GM12878 (cell line): Measurements from ENCODE around the gene GRIN2D. TPM values are rescaled to one million over a fixed set of nuclear protein-coding genes. Genes with fewer than 3 reads are reported as not detected.
A peak's percentile ranks its signal among the peaks of the same experiment; 100 is the strongest.

Source experiments
- ASH2L ChIP-seq: fragments of 300-600, 200-600 bp; sonication (generic); IDR thresholded peaks from 2 replicates; pipeline ENCODE4 v1.6.1; 2017; ENCODE audit warnings: low read depth, mild to moderate bottlenecking, borderline replicate concordance
- CTCF ChIP-seq, 3 experiments: IDR thresholded peaks in 2 of 3; conservative IDR thresholded peaks in 1 of 3; 2 replicates each; pipeline ENCODE4 v1.5.1; 2011; ENCODE audit warnings: low read depth in 3 of 3, low read length in 3 of 3, mild to moderate bottlenecking in 3 of 3, control low read depth in 2 of 3, moderate library complexity in 2 of 3, inconsistent platforms in 1 of 3, mixed read lengths in 1 of 3; ENCODE audit not compliant: control insufficient read depth in 2 of 3, insufficient read depth in 1 of 3; ENCODE audit errors: extremely low read depth in 1 of 3
- EED ChIP-seq: sonication (generic); IDR thresholded peaks from 2 replicates; pipeline ENCODE4 v1.6.1; 2016; ENCODE audit warnings: antibody characterized with exemption, low read depth
- GABPA ChIP-seq: IDR thresholded peaks from 2 replicates; pipeline ENCODE4 v1.6.1; 2014; ENCODE audit warnings: antibody characterized with exemption, low read depth, mild to moderate bottlenecking, inconsistent platforms
- JUND ChIP-seq: IDR thresholded peaks from 2 replicates; pipeline ENCODE4 v1.6.1; 2012; ENCODE audit warnings: low read depth, mild to moderate bottlenecking, low read length, improper control_type of control experiment, moderate library complexity
- MTA3 ChIP-seq: IDR thresholded peaks from 2 replicates; pipeline ENCODE4 v1.6.1; 2012; ENCODE audit warnings: low read length, inconsistent platforms, borderline replicate concordance
- NFIC ChIP-seq: IDR thresholded peaks from 2 replicates; pipeline ENCODE4 v1.6.1; 2012; ENCODE audit warnings: low read depth, mild to moderate bottlenecking, inconsistent platforms, low read length, moderate library complexity
- NRF1 ChIP-seq: conservative IDR thresholded peaks from 2 replicates; pipeline ENCODE4 v1.6.1; 2011; ENCODE audit warnings: mild to moderate bottlenecking, low read depth, low read length, improper control_type of control experiment
- PKNOX1 ChIP-seq: fragments of 450-650 bp; IDR thresholded peaks from 2 replicates; pipeline ENCODE4 v1.6.1; 2016; ENCODE audit warnings: mild to moderate bottlenecking
- POU2F2 ChIP-seq: IDR thresholded peaks from 3 replicates; pipeline ENCODE4 v1.6.1; 2011; ENCODE audit warnings: low read depth, mild to moderate bottlenecking, low read length, borderline replicate concordance
- SIN3A ChIP-seq: IDR thresholded peaks from 2 replicates; pipeline ENCODE4 v1.6.1; 2012; ENCODE audit warnings: low read depth, low read length, improper control_type of control experiment
- SMAD1 ChIP-seq: fragments of 450-650 bp; IDR thresholded peaks from 2 replicates; pipeline ENCODE4 v1.6.1; 2018; ENCODE audit warnings: mild to moderate bottlenecking, low read depth; ENCODE audit not compliant: partially characterized antibody
- SUPT20H ChIP-seq: IDR thresholded peaks from 2 replicates; pipeline ENCODE4 v1.6.1; 2011; ENCODE audit warnings: low read depth, mild to moderate bottlenecking, low read length, moderate library complexity, borderline replicate concordance; ENCODE audit not compliant: control insufficient read depth
- SUZ12 ChIP-seq: fragments of 200-600 bp; sonication (generic); IDR thresholded peaks from one replicate; pipeline ENCODE4 v1.6.1; 2018; ENCODE audit warnings: antibody characterized with exemption, mild to moderate bottlenecking; ENCODE audit not compliant: unreplicated experiment
- TAF1 ChIP-seq: IDR thresholded peaks from 2 replicates; pipeline ENCODE4 v1.6.1; 2011; ENCODE audit warnings: mild to moderate bottlenecking, low read depth, low read length, borderline replicate concordance
- TBL1XR1 ChIP-seq: IDR thresholded peaks from 2 replicates; pipeline ENCODE4 v1.6.1; 2012; ENCODE audit warnings: low read depth, low read length, improper control_type of control experiment
- TCF12 ChIP-seq: IDR thresholded peaks from 2 replicates; pipeline ENCODE4 v1.6.1; 2011; ENCODE audit warnings: low read depth, mild to moderate bottlenecking, low read length
- ZBTB33 ChIP-seq: fragments of 450-650 bp; IDR thresholded peaks from 2 replicates; pipeline ENCODE4 v1.6.1; 2017; ENCODE audit warnings: mild to moderate bottlenecking
- polyA plus RNA-seq, 11 experiments: library from polyadenylated mRNA; depleted of rRNA in 4 of 11; unstranded in 6 of 11; stranded (reverse) in 5 of 11; fragments of >200 nt; fragmentation: Nextera tagmentation in 4 of 11; fragmentation: Illumina TruSeq in 1 of 11; extraction: Ambion mirVana in 4 of 11; extraction: Trizol in 1 of 11; gene quantifications; 1 replicate in 1 of 11; 2 replicates in 10 of 11; pipeline versions ENCODE4 v1.2.1 to v1.2.3, GENCODE V29; 2011 to 2016; ENCODE audit warnings: inconsistent platforms in 2 of 11, missing spikeins in 2 of 11, low read depth in 1 of 11
- total RNA-seq, 4 experiments: library from RNA; depleted of rRNA in 3 of 4; stranded (reverse); fragments of >200 nt in 3 of 4; fragmentation: Illumina TruSeq in 1 of 4; extraction: Trizol in 1 of 4; gene quantifications; 2 replicates each; pipeline versions ENCODE4 v1.2.1 to v1.2.3, GENCODE V29; 2013 to 2021
- TF ChIP-seq, protein P1 (sequence below): fragments of 450-650 bp; IDR thresholded peaks from 2 replicates; pipeline ENCODE4 v1.6.1; 2017; ENCODE audit warnings: antibody characterized with exemption, mild to moderate bottlenecking, moderate library complexity

GRIN2D gene
- total and polyA plus RNA-seq, 10 of the 15 experiments (the other 5 are each of a cell fraction or from before 2014, with no cell fraction given), result 0.03 to 0.38 (median 0.04) TPM; not detected in 3

DNA sequence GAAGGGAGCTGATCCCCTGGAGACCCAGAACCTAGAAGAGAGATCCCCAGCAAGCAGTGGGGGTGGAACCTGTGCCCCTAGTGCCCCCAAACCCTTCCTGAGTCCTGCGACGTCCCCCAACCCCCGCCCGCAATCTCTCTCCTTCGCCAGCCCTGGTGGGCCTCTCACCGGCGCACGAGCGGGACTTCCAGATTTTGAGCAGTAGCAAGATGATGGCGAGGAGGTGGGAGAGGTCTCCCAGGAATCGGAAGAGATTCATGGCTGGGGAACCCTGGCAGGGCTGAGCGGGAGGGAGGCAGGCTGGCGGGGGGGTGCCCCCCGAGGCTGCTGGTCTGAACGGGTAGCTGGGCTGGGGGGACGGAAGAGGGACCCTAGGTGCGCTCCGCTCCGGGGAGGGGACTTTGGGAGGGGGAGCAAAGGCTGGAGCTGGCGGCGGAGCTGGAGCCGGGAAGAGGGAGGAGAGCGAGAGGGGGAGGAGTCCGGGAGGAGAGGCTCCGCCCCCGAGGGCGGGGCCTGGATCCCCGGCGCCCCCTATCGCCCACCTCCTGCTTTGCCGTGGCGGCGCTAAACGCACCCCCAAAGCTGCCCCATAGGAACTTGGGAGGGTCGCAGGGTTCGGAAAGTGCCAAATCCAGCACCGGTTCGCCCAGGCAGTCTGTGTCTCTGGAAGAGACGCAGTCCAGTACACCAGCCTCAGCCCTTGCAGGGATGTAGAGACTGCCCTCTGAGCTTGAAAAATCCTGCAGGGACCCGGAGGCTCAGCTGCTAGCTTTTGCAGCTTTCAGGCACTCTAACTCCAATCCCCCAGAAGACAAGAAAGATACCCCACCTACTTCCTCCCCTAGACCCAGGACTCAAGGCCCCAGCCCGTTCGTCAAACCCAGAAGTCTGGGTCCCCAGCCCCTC, 2.1 kb upstream of the GRIN2D start, which contains the start of gene KDELR1 (continued):
- no peak for TF ChIP-seq ZBTB33
- peak; percentile 91 to 96 (median 95) for TF ChIP-seq CTCF (IDR thresholded peaks at IDR 0.05 in 2 of 3, conservative IDR thresholded peaks at IDR 0.05 in 1 of 3; ENCODE audit: control insufficient read depth in 2 of 3, extremely low read depth in 1 of 3, insufficient read depth in 1 of 3, low read depth in 3 of 3, low read length in 3 of 3)
- TF ChIP-seq, protein P1, sequence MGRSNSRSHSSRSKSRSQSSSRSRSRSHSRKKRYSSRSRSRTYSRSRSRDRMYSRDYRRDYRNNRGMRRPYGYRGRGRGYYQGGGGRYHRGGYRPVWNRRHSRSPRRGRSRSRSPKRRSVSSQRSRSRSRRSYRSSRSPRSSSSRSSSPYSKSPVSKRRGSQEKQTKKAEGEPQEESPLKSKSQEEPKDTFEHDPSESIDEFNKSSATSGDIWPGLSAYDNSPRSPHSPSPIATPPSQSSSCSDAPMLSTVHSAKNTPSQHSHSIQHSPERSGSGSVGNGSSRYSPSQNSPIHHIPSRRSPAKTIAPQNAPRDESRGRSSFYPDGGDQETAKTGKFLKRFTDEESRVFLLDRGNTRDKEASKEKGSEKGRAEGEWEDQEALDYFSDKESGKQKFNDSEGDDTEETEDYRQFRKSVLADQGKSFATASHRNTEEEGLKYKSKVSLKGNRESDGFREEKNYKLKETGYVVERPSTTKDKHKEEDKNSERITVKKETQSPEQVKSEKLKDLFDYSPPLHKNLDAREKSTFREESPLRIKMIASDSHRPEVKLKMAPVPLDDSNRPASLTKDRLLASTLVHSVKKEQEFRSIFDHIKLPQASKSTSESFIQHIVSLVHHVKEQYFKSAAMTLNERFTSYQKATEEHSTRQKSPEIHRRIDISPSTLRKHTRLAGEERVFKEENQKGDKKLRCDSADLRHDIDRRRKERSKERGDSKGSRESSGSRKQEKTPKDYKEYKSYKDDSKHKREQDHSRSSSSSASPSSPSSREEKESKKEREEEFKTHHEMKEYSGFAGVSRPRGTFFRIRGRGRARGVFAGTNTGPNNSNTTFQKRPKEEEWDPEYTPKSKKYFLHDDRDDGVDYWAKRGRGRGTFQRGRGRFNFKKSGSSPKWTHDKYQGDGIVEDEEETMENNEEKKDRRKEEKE, result no peak
- TF ChIP-seq JUND, result no peak
- TF ChIP-seq SIN3A, result no peak
- TF ChIP-seq SMAD1, result no peak
- TF ChIP-seq ASH2L, result no peak
- TF ChIP-seq TBL1XR1, result no peak
- TF ChIP-seq NRF1, result no peak
- no peak for TF ChIP-seq MTA3
- TF ChIP-seq GABPA, result no peak
- no peak for TF ChIP-seq SUZ12
- no peak for TF ChIP-seq SUPT20H
- no peak for TF ChIP-seq TCF12
- peak; percentile 51; the same call in 1 of the 2 replicates for TF ChIP-seq EED
- TF ChIP-seq TAF1, result peak; percentile 52; the same call in 1 of the 2 replicates
- TF ChIP-seq POU2F2, result 0 out of 3 replicates have a peak, but pooled peaks have one; percentile 21
- no peak for TF ChIP-seq NFIC
- TF ChIP-seq PKNOX1, result no peak; the same call in 1 of the 2 replicates
